Testis (tissue), 2 donors: ENCODE results near the gene MARCHF11.

ENCODE experiments used
- CTCF ChIP-seq, 3 experiments: fragments of 450-650 bp in 2 of 3; fragments of 200-600 bp in 1 of 3; sonication (generic) in 1 of 3; IDR thresholded peaks; one replicate each; pipeline ENCODE4 v1.5.1; 2016 to 2019; ENCODE audit warnings: antibody characterized with exemption in 3 of 3, mild to moderate bottlenecking in 2 of 3, moderate library complexity in 1 of 3
- POLR2A ChIP-seq: fragments of 450-650 bp; IDR thresholded peaks from one replicate; pipeline ENCODE4 v1.6.1; 2017; ENCODE audit warnings: antibody characterized with exemption, mild to moderate bottlenecking, moderate library complexity

- no peak for TF ChIP-seq CTCF (IDR thresholded peaks at IDR 0.05)
- TF ChIP-seq POLR2A = no peak
These were observed 107.0 kb downstream of the MARCHF11 start for GRCh38 chr5:16072616-16073015.
